Sigmoid colon (tissue), 3 donors: ENCODE data around the gene DNAH3.

ENCODE experiments used
- POLR2A ChIP-seq, 2 donors: fragments of 450-650 bp; IDR thresholded peaks; one replicate each; pipeline ENCODE4 v1.6.1; 2016; ENCODE audit warnings: antibody characterized with exemption in 2 of 2, mild to moderate bottlenecking in 2 of 2, moderate library complexity in 2 of 2
- TF ChIP-seq, protein P1 (sequence below), 4 experiments: fragments of 450-650 bp in 3 of 4; fragments of 200-600 bp in 1 of 4; IDR thresholded peaks; one replicate each; pipeline ENCODE4 v1.5.1; 2016 to 2019; ENCODE audit warnings: antibody characterized with exemption in 4 of 4, mild to moderate bottlenecking in 3 of 4, moderate library complexity in 2 of 4

GRCh38 chr16:21084631-21085225 is 65.9 kb downstream of the DNAH3 start:
- no peak for TF ChIP-seq POLR2A (IDR thresholded peaks at IDR 0.05)
- TF ChIP-seq, protein P1, sequence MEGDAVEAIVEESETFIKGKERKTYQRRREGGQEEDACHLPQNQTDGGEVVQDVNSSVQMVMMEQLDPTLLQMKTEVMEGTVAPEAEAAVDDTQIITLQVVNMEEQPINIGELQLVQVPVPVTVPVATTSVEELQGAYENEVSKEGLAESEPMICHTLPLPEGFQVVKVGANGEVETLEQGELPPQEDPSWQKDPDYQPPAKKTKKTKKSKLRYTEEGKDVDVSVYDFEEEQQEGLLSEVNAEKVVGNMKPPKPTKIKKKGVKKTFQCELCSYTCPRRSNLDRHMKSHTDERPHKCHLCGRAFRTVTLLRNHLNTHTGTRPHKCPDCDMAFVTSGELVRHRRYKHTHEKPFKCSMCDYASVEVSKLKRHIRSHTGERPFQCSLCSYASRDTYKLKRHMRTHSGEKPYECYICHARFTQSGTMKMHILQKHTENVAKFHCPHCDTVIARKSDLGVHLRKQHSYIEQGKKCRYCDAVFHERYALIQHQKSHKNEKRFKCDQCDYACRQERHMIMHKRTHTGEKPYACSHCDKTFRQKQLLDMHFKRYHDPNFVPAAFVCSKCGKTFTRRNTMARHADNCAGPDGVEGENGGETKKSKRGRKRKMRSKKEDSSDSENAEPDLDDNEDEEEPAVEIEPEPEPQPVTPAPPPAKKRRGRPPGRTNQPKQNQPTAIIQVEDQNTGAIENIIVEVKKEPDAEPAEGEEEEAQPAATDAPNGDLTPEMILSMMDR (IDR thresholded peaks at IDR 0.05), result no peak
